Activated B cell treated with CpG ODN at 0.5 μM for 24 hours (primary cell): ENCODE data around the gene SLC49A4. TPM values are rescaled to one million over a fixed set of nuclear protein-coding genes. Genes with fewer than 3 reads are reported as not detected.

Experiments
- ATAC-seq: fragments of 200-7000 bp; cut with Tn5 transposase; one replicate; pipeline ENCODE4 v1.10.0; 2021; ENCODE audit warnings: low read depth, mild to moderate bottlenecking, moderate library complexity
- CTCF ChIA-PET: fragments of 350-600 bp; sonication (Branson Sonifier 250); formaldehyde crosslinking; loops from one replicate; lab custom pipeline; 2021; ENCODE audit warnings: antibody characterized with exemption; lab: Charles Lee
- POLR2A ChIA-PET: fragments of 350-600 bp; sonication (Branson Sonifier 250); formaldehyde crosslinking; loops from one replicate; lab custom pipeline; 2021; ENCODE audit warnings: antibody characterized with exemption; lab: Charles Lee
- DNase-seq: peaks from one replicate; pipeline ENCODE4 v3.0.0; 2022
- H3K27ac Mint-ChIP-seq: one replicate; pipeline ENCODE4 v1.8.0; 2020; ENCODE audit warnings: mixed read lengths
- H3K27me3 Mint-ChIP-seq: one replicate; pipeline ENCODE4 v1.8.0; 2021; ENCODE audit warnings: mixed read lengths
- H3K36me3 Mint-ChIP-seq: one replicate; pipeline ENCODE4 v1.8.0; 2021; ENCODE audit warnings: low read depth, mixed read lengths
- H3K4me1 Mint-ChIP-seq: one replicate; pipeline ENCODE4 v1.8.0; 2021; ENCODE audit warnings: mixed read lengths
- H3K4me3 Mint-ChIP-seq: one replicate; pipeline ENCODE4 v1.8.0; 2020; ENCODE audit warnings: mild to moderate bottlenecking, mixed read lengths
- H3K9me3 Mint-ChIP-seq: one replicate; pipeline ENCODE4 v1.8.0; 2020; ENCODE audit warnings: mixed read lengths
- intact Hi-C: fragments of 100-400 bp; cut with micrococcal nuclease; formaldehyde crosslinking; loops from one replicate; pipeline ENCODE4 v1.15.1; 2024
- total RNA-seq: library from RNA; stranded (reverse); gene quantifications from 2 replicates; pipeline ENCODE4 v1.2.3, GENCODE V29; 2022
- TF ChIP-seq, protein P1 (sequence below): fragments of 200-600 bp; IDR thresholded peaks from one replicate; pipeline ENCODE4 v1.8.0; 2022; ENCODE audit warnings: antibody characterized with exemption, mild to moderate bottlenecking

Gene SLC49A4
- total RNA-seq, 1 donor from 2014 or later = 3.2 TPM

DNA sequence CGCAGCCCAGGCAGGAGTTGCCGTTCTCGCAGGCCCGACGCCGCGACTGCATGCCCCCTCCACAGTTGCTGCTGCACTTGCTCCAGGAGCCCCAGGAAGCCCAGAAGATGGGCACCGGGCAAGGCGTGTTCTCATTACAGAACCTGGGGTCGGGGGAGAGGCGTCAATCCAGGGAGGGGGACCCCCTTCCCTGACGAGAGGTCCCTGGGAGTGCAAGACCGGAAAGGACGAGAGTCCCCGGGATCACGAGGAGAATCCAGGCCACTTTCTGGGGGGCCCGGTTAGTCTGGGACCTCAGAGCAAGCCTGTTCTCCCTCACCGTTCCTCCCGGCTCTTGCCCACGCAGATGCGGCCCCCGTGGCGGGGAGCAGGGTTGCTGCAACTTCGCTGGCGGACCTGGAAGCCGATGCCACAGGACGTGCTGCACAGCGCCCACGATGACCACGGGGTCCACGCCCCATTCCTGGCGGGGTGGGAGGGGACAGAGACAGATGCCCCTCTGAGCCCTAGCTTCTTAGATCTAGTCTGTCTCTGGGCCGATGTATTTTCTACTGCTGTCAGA is 118.8 kb downstream of the SLC49A4 start:
- Mint-ChIP-seq H3K27me3 (peaks cover 14% of the 10 kb centered on the region), H3K27ac (no peak overlapping the region), H3K4me3 (no peak overlapping the region), H3K4me1 (peaks cover 15% of the 10 kb centered on the region), H3K9me3 (no peaks in the 10 kb centered on the region), H3K36me3 (no peaks in the 10 kb centered on the region)
- TF ChIP-seq, protein P1, sequence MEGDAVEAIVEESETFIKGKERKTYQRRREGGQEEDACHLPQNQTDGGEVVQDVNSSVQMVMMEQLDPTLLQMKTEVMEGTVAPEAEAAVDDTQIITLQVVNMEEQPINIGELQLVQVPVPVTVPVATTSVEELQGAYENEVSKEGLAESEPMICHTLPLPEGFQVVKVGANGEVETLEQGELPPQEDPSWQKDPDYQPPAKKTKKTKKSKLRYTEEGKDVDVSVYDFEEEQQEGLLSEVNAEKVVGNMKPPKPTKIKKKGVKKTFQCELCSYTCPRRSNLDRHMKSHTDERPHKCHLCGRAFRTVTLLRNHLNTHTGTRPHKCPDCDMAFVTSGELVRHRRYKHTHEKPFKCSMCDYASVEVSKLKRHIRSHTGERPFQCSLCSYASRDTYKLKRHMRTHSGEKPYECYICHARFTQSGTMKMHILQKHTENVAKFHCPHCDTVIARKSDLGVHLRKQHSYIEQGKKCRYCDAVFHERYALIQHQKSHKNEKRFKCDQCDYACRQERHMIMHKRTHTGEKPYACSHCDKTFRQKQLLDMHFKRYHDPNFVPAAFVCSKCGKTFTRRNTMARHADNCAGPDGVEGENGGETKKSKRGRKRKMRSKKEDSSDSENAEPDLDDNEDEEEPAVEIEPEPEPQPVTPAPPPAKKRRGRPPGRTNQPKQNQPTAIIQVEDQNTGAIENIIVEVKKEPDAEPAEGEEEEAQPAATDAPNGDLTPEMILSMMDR = no peak
- DNase-seq (no peak), ATAC-seq (no peak)
- intact Hi-C loops = no loop called here
- ChIA-PET POLR2A (no interaction called here), CTCF (no interaction called here)

DNA sequence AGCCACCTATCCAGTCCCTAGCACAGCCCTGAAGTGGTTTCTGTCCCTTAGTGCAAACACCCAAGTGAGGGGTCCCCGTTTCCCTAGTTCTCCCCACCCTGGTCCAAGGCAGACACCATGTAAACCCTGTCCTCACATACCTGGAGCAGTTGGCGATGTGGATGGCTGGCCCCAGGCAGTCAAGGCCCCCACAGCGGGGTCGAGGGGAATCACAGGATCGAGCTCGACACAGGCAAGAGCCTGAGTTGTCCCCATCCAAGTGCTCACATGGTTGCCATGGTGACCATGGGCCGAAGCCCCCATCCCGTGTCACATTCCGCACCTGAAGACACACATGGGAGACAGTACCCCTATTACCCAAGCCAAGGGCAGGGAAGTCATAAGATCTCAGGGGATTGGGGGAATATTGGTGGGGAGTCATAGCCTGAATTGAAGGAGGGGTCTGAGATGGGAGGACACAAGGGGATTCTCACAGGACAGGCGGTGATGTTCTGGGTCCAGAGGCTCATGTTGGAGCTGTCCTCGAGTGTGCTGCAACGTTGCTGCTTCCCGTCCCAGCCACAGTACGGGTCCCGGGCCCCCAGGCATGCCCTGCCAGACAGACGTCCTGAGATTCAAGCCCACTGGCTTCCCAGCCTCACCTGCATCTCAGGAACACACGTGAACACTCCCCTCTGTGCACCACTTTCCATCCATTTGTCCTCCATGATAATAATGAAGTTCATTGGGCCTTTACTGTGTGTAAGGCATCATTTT is 120.6 kb downstream of the SLC49A4 start:
- no peak for ATAC-seq
- ChIA-PET CTCF (no interaction called here), POLR2A (no interaction called here)
- DNase-seq = no peak
- TF ChIP-seq, protein P1 = no peak
- Mint-ChIP-seq H3K27ac (no peak overlapping the region), H3K9me3 (no peaks in the 10 kb centered on the region), H3K27me3 (peaks cover 14% of the 10 kb centered on the region), H3K4me1 (peaks cover 15% of the 10 kb centered on the region), H3K4me3 (no peak overlapping the region), H3K36me3 (no peaks in the 10 kb centered on the region)
- intact Hi-C loops = no loop called here

DNA sequence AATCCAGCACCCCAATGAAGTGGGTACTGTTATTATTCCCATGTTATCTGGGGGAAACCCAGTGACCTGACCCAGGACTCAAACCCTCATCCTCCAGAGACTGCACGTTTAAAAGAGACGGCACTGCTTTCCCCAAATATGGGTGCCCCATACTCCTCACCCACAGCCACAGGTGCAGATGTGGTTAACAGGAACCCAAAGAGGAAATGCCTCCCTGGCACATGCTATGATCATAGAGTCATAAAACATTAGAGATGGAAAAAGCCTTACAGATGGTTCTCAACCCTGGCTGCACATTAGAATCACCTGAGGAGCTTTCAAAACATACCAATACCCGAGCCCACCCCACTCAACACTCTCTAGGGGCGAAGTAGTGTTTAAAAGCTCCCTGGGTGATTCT is 121.2 kb downstream of the SLC49A4 start:
- TF ChIP-seq, protein P1 = no peak
- CTCF ChIA-PET = no interaction called here

DNA sequence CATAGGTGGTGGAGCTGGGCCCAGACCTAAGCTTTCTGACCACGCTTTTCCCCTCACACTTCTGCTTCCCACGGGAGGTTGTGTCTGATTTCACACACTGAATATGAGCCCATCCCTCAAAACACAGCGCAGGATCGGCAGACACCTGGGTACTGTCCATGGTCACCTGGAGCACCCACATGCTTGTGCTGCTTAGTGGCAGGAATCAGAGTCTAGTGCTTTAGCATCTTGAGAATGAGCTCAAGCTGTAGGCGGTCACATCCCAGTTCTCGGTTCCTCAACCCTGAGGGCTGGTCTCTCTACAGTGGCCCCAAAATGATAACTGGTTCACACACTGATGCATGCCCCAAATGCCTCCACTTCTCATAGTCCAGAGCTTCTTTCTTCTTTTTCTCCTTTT is 121.7 kb downstream of the SLC49A4 start:
- Mint-ChIP-seq H3K9me3 (no peaks in the 10 kb centered on the region), H3K27me3 (peaks cover 18% of the 10 kb centered on the region), H3K4me1 (peaks cover 18% of the 10 kb centered on the region), H3K27ac (no peak overlapping the region), H3K36me3 (no peaks in the 10 kb centered on the region), H3K4me3 (no peak overlapping the region)
- DNase-seq (no peak), ATAC-seq (peak; percentile 25)
- POLR2A ChIA-PET = no interaction called here
- TF ChIP-seq, protein P1 = no peak
- CTCF ChIA-PET = interaction anchor here (0.6 kb wide), 1 partner anchor 524 kb away, joined by 3 read pairs; no protein-coding TSS in a partner anchor
- intact Hi-C loops = no loop called here

More for the DNA sequence above, 121.2 kb downstream of the SLC49A4 start:
- DNase-seq (no peak), ATAC-seq (no peak)
- POLR2A ChIA-PET = no interaction called here
- Mint-ChIP-seq H3K27me3 (peaks cover 14% of the 10 kb centered on the region), H3K9me3 (no peaks in the 10 kb centered on the region), H3K27ac (no peak overlapping the region), H3K4me3 (no peak overlapping the region), H3K36me3 (no peaks in the 10 kb centered on the region), H3K4me1 (peaks cover 15% of the 10 kb centered on the region)
- intact Hi-C loops = no loop called here

DNA sequence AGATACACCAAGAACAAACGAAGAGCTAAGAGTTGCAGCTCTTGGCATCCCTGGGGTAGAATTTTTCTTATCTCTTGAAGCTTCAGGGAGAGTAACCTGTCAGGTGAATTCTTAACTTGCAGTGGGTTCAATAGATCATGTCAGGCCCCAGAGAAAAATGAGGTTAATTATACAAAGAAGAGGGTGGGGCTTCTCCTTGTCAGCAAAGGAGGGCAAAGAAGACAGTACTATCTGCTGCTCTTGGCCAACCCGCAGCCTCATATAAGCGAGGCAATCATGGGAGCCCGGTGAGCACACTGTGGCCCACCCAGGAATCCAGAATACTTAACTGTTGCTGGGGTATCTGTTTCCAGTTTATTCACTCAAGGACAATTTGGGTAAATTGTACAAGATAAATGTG is 122.5 kb downstream of the SLC49A4 start:
- H3K9me3 Mint-ChIP-seq = no peaks in the 10 kb centered on the region
- DNase-seq (no peak), ATAC-seq (no peak)
- ChIA-PET CTCF (interaction anchor here (0.7 kb wide), 1 partner anchor 113 kb away, joined by 3 read pairs; no protein-coding TSS in a partner anchor), POLR2A (no interaction called here)
- H3K27me3 Mint-ChIP-seq = peaks cover 17% of the 10 kb centered on the region
- H3K4me3 Mint-ChIP-seq = no peak overlapping the region
- intact Hi-C loops = no loop called here
- H3K4me1 Mint-ChIP-seq = peaks cover 19% of the 10 kb centered on the region
- TF ChIP-seq, protein P1 = no peak
- no peak overlapping the region for H3K27ac Mint-ChIP-seq
- H3K36me3 Mint-ChIP-seq = no peaks in the 10 kb centered on the region
